Raji (cell line): Measurements from ENCODE around the gene CENPW.

Experiments used
- POLR2A ChIP-seq: IDR thresholded peaks from 2 replicates; pipeline ENCODE4 v1.6.1; 2011; ENCODE audit warnings: low read depth, low read length, control low read depth; ENCODE audit not compliant: insufficient read depth

Gene CENPW

GRCh38 chr6:126359936-126360537 is 20.1 kb downstream of the CENPW start:
- TF ChIP-seq POLR2A = no peak

GRCh38 chr6:126361832-126362440 is 22.0 kb downstream of the CENPW start:
- no peak for TF ChIP-seq POLR2A

DNA sequence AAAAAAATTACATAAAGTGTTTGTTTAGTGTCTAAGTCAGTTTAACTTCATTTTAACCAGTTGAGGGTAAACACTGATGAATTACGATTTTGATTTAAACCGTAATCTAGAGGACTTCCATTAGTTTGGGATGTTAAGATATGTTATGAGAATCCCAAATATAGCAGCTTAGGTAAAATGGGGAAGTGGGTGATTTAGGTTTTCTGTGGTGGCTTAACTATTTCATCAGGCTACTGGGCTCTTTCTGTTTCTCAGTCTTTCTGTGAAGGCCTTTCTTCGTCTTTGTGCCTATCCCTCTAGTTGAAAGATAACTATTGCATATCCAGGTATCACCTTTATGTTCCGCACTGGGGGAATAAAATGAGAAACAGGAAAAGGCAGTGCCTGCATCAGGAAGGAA is 27.9 kb downstream of the CENPW start:
- TF ChIP-seq POLR2A = no peak

DNA sequence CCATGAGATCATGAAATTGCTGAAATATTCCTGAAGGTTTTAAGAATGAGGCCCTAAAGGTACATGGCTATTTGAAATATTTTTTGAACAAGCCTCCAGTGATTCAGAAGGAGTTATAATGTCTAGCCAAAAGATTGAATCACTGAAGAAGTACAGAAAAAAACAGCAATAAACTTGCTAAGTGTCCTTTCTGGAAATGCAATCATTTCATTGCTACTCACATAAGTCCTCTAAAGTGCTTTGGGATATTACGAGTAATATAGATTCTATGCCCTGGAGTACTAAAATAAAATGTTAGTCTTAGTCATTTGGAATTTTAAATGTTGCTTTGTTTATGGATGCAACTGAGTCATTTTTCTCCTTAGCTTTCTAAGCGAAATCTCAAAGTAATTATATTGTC is 32.7 kb downstream of the CENPW start:
- no peak for TF ChIP-seq POLR2A

DNA sequence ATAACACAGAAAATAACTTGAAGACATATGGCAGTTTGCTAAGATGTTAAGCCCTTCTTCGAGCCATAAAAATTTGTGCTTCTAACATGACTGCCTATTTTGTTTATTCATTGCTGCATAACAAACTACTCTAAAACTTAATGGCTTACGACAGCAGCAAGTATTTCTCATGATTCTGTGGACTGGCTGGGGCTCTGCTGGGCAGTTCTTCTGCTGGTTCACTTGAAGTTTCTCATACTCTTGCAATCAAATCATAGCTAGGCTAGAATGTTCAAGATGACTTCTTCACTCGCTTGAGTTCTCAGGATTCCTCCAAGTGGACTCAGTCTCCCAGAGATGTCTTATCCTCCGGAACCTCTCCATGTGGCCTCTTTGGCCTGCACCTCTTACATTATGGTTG is 33.4 kb downstream of the CENPW start:
- TF ChIP-seq POLR2A = no peak

GRCh38 chr6:126374372-126374771 is 34.5 kb downstream of the CENPW start:
- TF ChIP-seq POLR2A = no peak

- no peak for TF ChIP-seq POLR2A
These were observed 36.8 kb downstream of the CENPW start for GRCh38 chr6:126376682-126377081.

GRCh38 chr6:126377594-126378153 is 37.8 kb downstream of the CENPW start:
- no peak for TF ChIP-seq POLR2A

DNA sequence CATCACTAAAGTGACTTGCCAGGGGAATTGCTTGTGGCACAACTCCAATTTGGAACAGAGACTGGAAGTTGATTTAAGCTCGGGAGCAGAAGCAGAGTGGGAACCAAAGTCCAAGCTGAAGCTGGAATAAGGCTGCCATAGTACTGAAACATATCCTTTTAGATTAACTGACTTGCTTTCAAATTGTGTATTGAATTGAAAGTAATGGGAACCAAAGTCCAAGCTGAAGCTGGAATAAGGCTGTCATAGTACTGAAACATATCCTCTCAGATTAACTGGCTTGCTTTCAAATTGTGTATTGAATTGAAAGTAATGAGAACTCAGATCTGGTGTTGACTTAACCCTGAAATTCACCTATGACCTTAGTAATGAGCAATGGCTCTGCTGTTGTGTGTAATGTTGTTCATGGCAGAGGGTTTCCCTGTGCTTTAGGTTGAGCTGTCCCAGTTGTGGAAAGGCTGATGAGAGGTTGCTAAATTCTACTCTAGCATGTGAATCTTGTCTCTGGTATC is 40.2 kb downstream of the CENPW start:
- no peak for TF ChIP-seq POLR2A

DNA sequence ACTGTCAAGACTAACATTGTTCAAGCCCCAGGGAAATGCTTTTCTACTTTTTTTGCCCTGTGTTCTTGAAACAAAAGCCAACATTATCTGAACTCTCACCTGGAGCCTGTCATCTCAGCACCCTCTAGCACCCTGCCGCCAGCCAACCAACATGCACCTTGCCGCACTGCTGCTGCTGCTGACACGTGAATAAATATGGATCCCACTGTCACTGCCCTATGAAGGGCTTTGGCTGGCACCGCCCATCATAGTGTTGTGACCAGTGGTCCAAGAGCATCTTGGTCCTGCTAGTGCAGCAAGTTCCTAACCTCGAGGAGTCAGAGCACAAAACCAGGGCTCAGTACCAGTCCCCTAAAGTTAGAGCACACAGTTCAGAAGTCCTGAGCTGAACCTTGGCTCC is 41.6 kb downstream of the CENPW start:
- no peak for TF ChIP-seq POLR2A

DNA sequence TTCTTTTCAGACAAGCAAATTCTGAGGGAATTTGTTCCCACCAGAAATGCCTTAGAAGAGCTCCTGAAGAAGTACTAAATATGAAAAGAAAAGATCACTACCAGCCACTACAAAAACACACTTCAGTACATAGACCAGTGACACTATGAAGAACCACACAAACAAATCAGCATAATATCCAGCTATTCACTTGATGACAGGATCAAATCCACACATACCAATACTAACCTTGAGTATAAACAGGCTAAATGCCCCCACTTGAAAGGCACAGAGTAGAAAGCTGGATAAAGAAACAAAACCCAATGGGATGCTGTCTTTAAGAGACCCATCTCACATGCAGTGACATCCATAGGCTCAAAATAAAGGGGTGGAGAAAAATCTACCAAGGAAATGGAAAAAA is 43.3 kb downstream of the CENPW start:
- no peak for TF ChIP-seq POLR2A

DNA sequence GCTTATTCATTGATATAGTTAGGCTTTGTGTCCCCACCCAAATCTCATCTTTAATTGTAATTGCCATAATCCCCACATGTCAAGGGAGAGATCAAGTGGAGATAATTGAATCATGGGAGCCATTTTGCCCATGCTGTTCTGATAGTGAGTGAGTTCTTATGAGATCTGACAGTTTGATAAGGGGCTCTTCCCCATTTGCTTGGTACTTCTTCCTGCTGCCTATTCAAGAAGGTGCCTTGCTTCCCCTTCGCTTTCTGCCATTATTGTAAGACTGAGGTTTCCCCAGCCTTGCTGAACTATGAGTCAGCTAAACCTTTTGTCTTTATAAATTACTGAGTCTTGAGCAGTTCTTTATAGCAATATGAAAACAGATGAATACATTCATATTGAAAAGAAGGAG is 45.6 kb downstream of the CENPW start:
- TF ChIP-seq POLR2A = no peak

GRCh38 chr6:126388104-126388598 is 48.2 kb downstream of the CENPW start:
- no peak for TF ChIP-seq POLR2A

- TF ChIP-seq POLR2A = no peak
These were observed 56.2 kb downstream of the CENPW start for GRCh38 chr6:126396131-126396530.
